Central memory CD8-positive, alpha-beta T cell (primary cell): ENCODE measurements around the gene WDR72.

ENCODE experiments used
- ATAC-seq: fragments of 150-1000 bp; cut with Tn5 transposase; replicated peaks from 2 replicates; pipeline ENCODE4 v1.10.0; 2022; ENCODE audit warnings: mild to moderate bottlenecking, moderate FRiP score, moderate number of reproducible peaks; ENCODE audit not compliant: poor library complexity, severe bottlenecking; ENCODE audit errors: extremely low read depth
- DNase-seq, 2 donors: peaks; one replicate each; pipeline ENCODE4 v3.0.0; 2021; ENCODE audit warnings: low spot score in 2 of 2
- H3K27ac Mint-ChIP-seq: one replicate; pipeline ENCODE4 v1.8.0; 2022; ENCODE audit warnings: low read depth, mild to moderate bottlenecking, moderate library complexity, mixed read lengths
- H3K27me3 Mint-ChIP-seq: one replicate; pipeline ENCODE4 v1.8.0; 2022; ENCODE audit warnings: mixed read lengths
- H3K36me3 Mint-ChIP-seq: one replicate; pipeline ENCODE4 v1.8.0; 2022; ENCODE audit warnings: mild to moderate bottlenecking, moderate library complexity, mixed read lengths; ENCODE audit not compliant: insufficient read depth
- H3K4me1 Mint-ChIP-seq: one replicate; pipeline ENCODE4 v1.8.0; 2022; ENCODE audit warnings: mixed read lengths
- H3K4me3 Mint-ChIP-seq: one replicate; pipeline ENCODE4 v1.8.0; 2022; ENCODE audit warnings: mild to moderate bottlenecking, moderate library complexity, mixed read lengths
- H3K9me3 Mint-ChIP-seq: one replicate; pipeline ENCODE4 v1.8.0; 2022; ENCODE audit warnings: mixed read lengths

WDR72 gene

DNA sequence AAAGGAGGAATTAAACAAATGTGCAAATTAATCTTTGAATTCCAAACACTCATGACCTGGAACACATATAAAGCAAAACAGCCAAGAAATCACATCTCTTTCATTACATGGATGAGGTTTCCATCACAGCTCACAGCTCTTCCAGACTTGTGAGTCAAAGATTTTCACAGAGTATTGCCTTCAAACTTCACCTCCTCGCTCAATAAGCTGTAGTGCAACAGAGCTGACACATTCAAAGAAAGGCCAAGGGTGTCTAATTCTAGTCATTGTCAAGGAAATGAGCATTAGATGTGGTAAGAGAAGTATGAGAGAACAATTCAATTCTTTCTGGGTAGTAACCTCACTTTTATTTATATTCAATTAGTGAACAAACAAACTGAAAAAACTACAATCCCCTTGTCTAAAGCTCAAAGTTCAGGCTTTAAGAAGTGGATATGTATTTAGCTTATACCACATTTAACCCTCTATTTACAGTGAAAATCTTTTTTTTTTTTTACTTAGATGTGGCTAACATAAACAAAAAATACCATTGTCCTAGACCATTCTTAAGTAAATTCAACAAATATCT lies 11.9 kb downstream of the WDR72 start:
- H3K27me3 Mint-ChIP-seq = no peaks in the 10 kb centered on the region
- ATAC-seq (no peak), DNase-seq (no peak)
- H3K36me3 Mint-ChIP-seq = no peaks in the 10 kb centered on the region
- no peak overlapping the region for H3K27ac Mint-ChIP-seq
- no peaks in the 10 kb centered on the region for H3K4me1 Mint-ChIP-seq
- H3K4me3 Mint-ChIP-seq = no peak overlapping the region
- H3K9me3 Mint-ChIP-seq = peaks cover 4% of the 10 kb centered on the region

DNA sequence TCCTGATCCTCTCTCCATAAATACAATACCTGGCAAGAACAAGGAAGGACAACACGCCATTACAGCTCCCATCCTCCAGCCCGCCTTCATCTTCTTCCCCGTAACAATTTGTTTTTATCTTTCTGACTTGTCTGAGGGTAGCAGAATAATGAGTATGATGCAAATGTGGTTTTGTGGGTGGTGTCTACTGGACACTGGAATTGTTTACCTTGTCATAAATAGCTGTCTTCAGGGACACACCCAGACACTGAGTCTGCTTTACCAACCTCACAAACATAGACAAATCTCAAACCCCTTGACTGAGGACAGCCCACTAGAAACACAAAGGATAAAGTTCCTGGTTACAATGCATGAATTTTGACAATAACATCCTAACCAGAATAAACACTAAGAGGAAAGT lies 13.4 kb downstream of the WDR72 start:
- Mint-ChIP-seq H3K36me3 (no peaks in the 10 kb centered on the region), H3K9me3 (peaks cover 4% of the 10 kb centered on the region), H3K27ac (no peak overlapping the region), H3K27me3 (no peaks in the 10 kb centered on the region), H3K4me3 (no peak overlapping the region), H3K4me1 (no peaks in the 10 kb centered on the region)
- no peak for DNase-seq
- no peak for ATAC-seq

DNA sequence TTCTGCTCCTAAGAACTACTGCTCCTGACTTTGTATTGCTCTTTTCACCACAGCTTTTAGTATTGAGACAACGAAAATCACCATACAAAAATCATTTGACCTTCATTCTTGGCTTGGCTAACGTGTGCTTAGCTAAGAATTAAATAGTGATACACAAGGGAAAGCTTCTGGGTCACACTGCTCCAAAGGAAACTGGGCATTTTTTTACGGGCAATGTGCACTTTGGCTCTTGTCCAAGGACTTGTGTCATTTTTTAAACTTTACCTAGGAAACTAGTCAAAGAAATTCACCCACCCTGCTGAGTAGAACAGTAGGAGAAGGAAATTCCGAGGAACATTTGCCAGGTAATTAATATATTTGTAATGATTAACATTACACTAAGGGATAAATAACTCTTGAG lies 19.8 kb downstream of the WDR72 start:
- H3K9me3 Mint-ChIP-seq = no peaks in the 10 kb centered on the region
- DNase-seq = no peak
- no peaks in the 10 kb centered on the region for H3K36me3 Mint-ChIP-seq
- no peaks in the 10 kb centered on the region for H3K27me3 Mint-ChIP-seq
- H3K4me1 Mint-ChIP-seq = no peaks in the 10 kb centered on the region
- H3K27ac Mint-ChIP-seq = no peak overlapping the region
- no peak for ATAC-seq
- H3K4me3 Mint-ChIP-seq = no peak overlapping the region

DNA sequence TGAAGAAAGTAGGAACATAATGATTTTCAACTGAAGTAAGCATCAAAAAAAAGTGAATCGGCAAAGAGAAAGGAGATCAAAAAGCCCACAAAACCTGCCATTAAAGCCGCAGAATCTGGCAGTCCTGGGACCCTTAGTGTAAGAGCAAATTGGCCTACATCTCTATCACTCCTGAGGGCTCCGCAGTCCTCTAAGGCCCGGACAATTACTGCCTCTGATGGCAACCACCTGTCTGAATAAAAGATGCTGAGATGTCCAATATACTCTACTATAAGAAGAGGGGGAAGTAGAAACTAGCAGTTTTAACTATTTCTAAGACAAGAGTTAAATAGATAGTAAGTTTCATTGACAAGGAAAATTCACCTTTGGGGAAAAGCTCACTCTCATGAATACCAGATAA lies 20.3 kb downstream of the WDR72 start:
- no peaks in the 10 kb centered on the region for H3K36me3 Mint-ChIP-seq
- H3K4me1 Mint-ChIP-seq = no peaks in the 10 kb centered on the region
- no peak overlapping the region for H3K27ac Mint-ChIP-seq
- H3K27me3 Mint-ChIP-seq = no peaks in the 10 kb centered on the region
- no peaks in the 10 kb centered on the region for H3K9me3 Mint-ChIP-seq
- no peak overlapping the region for H3K4me3 Mint-ChIP-seq
- ATAC-seq = no peak
- no peak for DNase-seq

DNA sequence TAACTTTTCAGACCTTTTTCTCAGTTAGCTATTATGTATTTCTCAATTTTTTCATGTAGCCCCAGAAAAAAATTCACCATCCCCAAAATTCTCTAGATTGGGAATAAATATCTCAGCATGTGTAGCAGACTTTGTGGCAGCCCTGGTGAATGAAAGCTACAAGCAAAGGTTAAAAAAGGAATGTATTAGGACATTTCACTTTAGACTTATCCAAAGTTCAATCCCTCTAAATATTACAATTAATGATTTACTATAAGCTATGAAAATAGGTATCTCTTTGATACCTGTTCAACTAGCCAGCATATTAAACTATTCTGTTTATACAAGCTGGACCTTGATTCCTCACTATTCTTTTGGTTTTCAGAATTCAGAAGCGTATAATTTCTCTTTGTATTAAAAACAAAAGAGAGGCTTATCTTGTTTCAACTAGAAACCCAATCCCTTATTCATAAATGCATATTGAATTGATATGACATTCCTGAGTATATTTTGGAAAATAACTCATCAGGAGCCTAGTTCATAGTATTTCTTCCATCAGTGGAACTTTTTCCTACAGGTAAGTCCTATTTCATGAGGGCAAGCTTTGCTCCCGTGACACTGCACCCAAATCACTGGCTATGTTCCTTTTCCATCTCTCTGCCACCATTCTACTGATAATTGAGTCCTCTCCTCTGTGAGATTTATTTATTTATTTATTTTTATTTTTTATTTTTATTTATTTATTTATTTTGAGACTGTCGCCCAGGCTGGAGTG lies 38.0 kb downstream of the WDR72 start:
- H3K4me3 Mint-ChIP-seq = no peak overlapping the region

DNA sequence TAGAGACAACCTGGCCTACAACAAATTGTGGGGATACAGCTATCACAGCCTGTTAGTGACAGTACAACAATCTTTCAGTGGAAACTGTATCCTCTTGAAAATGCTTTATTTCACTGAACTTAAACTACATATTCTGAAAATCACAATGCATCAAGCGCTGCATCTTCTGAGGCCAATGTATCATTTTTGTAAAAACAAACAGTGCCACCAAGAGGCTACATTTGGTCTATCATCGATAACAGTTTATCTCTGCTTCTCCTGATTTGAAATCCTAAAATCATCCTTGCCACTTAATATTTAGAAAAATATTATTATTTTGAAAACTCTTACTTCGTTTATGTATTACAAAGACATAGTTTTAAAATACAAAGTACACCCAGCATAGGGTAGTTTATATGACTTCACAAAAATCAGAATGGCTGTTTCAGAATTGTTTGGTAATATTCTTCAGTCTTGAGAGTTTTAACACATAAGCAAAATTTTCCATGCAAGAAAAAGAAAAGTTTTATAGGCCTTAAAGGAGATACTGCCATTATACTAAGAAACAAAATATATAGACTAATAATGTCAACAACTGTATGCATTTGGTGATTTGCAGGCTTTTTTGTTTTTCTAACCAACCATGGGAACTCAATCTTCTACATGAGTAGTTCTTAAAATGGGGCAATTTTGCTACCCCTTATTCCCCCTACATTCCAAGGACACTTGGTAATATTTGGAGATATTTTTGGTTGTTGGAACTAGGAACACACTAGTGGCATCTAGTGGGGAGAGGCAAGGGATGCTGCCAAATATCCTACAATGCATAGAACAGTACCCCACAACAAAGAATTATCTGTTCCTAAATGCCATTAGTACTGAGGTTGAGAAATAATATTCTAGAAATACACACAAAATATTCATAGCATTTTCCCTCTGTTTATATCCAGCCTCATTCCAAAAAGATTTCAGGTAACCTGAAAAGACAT lies 42.3 kb downstream of the WDR72 start:
- Mint-ChIP-seq H3K9me3 (no peaks in the 10 kb centered on the region), H3K4me1 (no peaks in the 10 kb centered on the region), H3K36me3 (no peaks in the 10 kb centered on the region), H3K4me3 (no peak overlapping the region), H3K27ac (no peak overlapping the region), H3K27me3 (no peaks in the 10 kb centered on the region)
- no peak for ATAC-seq
- DNase-seq = no peak

More for the DNA sequence above, 38.0 kb downstream of the WDR72 start:
- Mint-ChIP-seq H3K27ac (no peak overlapping the region), H3K36me3 (no peaks in the 10 kb centered on the region), H3K9me3 (peaks cover 5% of the 10 kb centered on the region), H3K27me3 (no peaks in the 10 kb centered on the region), H3K4me1 (no peaks in the 10 kb centered on the region)
- ATAC-seq = no peak
- no peak for DNase-seq

DNA sequence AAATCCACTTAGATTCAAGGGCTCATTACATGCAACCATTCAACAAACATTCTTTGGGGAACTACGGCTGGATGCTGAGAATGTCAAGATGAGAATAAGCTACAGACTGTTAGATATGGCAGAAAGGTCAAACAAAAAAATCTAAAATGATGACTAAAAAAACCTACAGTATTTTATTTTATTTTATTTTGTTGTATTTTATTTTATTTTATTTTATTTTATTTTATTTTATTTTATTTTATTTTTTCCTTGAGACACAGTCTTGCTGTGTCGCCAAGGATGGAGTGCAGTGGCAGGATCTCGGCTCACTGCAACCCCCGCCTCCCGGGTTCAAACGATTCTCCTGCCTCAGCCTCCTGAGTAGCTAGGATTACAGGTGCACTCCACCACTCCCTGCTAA lies 46.2 kb downstream of the WDR72 start:
- ATAC-seq = no peak
- Mint-ChIP-seq H3K9me3 (no peaks in the 10 kb centered on the region), H3K27ac (no peak overlapping the region), H3K4me1 (no peaks in the 10 kb centered on the region), H3K36me3 (no peaks in the 10 kb centered on the region), H3K4me3 (no peak overlapping the region), H3K27me3 (no peaks in the 10 kb centered on the region)
- DNase-seq = no peak

DNA sequence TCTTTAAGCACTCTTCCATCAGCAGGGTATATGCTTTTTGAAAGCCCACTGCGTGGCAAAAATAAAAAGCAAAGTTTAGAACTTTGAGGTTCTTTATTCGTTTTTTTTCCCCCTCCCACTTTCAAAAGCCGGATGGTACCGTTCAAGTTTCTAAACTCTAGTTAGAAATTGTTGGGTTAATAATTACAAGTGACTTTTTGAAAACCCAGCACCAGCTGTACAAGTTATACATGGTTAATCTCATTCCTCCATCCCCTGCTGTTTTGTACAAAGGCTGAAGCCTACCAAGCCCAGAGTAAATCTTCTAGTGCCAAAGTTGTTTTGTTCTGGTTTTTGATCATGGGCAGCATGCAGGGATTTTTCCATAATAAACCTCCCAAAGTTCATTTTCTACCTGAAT lies 48.6 kb downstream of the WDR72 start:
- DNase-seq (no peak), ATAC-seq (no peak)
- H3K27ac Mint-ChIP-seq = no peak overlapping the region
- H3K36me3 Mint-ChIP-seq = no peaks in the 10 kb centered on the region
- no peaks in the 10 kb centered on the region for H3K4me1 Mint-ChIP-seq
- H3K27me3 Mint-ChIP-seq = no peaks in the 10 kb centered on the region
- peaks cover 5% of the 10 kb centered on the region for H3K9me3 Mint-ChIP-seq
- no peak overlapping the region for H3K4me3 Mint-ChIP-seq

DNA sequence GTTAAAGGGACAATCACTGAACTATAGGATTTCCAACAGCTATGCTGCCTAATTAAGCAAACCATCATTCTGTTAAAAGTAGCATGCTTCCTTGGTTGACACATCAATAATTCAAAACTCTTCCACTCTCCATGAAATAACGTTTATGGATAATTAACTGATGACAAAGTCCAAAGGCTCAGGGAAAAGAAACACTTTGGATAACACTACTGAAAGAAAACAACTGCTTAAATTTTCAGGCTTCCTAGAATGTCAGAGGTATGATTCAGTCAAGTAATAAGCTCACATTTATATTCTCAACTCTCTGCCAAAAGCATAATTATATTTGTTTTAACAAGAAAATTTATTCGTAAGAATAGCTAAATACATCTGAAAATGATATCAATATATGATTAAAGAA lies 49.6 kb downstream of the WDR72 start:
- no peaks in the 10 kb centered on the region for H3K27me3 Mint-ChIP-seq
- no peaks in the 10 kb centered on the region for H3K36me3 Mint-ChIP-seq
- DNase-seq = no peak
- no peak for ATAC-seq
- peaks cover 5% of the 10 kb centered on the region for H3K9me3 Mint-ChIP-seq
- no peaks in the 10 kb centered on the region for H3K4me1 Mint-ChIP-seq
- H3K27ac Mint-ChIP-seq = no peak overlapping the region
- no peak overlapping the region for H3K4me3 Mint-ChIP-seq

DNA sequence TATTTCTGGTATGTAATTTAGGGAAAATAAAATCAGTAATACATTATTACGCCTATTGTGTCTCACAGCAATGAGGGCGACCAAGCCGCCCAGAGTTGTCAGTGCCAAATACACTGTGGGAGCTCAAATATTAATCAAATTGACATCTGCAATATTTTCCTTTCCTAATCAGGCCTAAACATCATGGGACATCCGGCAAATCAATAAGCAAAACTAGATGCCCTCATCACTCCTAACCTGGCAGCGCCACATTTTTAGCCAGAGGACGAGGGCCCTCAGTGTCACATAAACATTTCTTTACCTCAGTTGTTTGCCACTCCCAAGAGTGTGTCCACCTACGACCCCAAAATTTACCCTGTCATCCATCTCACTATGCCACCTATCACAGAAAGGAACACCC lies 64.1 kb downstream of the WDR72 start:
- Mint-ChIP-seq H3K4me1 (no peaks in the 10 kb centered on the region), H3K36me3 (peaks cover 1% of the 10 kb centered on the region), H3K4me3 (no peak overlapping the region), H3K27ac (no peak overlapping the region), H3K27me3 (no peaks in the 10 kb centered on the region), H3K9me3 (peaks cover 3% of the 10 kb centered on the region)
- no peak for ATAC-seq
- no peak for DNase-seq

DNA sequence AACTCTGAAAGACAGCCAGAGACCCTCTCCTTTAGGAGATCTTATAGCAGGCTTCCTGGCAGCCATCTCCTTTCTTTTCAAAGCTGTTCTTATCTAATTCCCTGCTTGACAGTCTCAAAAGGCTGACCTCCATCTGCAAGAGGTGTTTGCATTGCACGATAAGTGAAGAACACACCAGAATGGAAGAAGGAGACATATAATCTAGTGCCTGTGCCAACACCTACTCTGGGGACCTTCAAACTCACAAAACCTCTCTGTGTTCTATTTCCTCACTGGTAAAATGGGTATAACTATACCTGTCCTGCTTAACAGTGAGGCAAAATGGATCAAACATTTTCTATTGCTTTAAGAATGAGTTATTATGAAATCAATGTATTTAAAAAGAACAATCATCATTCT lies 65.0 kb downstream of the WDR72 start:
- Mint-ChIP-seq H3K4me3 (no peak overlapping the region), H3K4me1 (no peaks in the 10 kb centered on the region), H3K27ac (no peak overlapping the region), H3K9me3 (peaks cover 3% of the 10 kb centered on the region), H3K27me3 (no peaks in the 10 kb centered on the region), H3K36me3 (peaks cover 1% of the 10 kb centered on the region)
- ATAC-seq = no peak
- DNase-seq = no peak

DNA sequence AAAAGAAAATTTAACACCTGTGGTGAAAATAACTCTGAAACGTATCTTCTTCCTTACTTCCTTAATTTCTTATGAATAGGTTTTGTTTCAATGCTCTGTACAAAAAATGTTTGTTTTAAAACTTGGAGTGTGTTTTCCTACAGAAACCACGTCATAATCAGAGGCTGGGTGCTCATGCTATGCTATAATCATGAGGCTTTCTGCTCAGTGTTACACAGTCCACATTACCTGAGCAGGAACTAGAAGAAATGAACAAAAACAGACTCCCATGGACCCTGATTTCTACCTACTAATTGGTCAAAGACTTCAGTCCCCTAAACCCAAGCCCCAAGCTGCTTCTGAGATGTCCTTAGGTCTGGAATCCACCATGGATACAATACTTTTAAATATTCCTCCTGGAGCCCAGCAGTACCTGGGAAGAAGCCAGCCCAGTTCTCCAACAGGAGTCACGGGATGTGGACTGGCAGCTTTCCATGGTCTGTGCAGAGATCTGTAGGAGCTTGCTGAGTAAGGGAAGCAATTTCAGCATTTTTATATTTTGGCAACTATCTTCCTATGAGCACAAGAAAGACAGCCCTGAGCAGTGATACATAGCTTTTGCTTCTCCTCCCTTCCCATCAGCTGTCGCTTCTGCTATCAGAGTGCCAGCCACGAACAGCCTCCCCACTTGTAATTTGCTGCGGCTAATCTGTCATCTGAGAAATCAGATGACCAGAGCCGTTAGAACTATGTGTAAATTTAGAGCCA lies 65.6 kb downstream of the WDR72 start:
- Mint-ChIP-seq H3K36me3 (peaks cover 1% of the 10 kb centered on the region), H3K4me1 (no peaks in the 10 kb centered on the region), H3K9me3 (peaks cover 3% of the 10 kb centered on the region), H3K4me3 (no peak overlapping the region), H3K27me3 (no peaks in the 10 kb centered on the region), H3K27ac (no peak overlapping the region)
- ATAC-seq (no peak), DNase-seq (no peak)
